Activated CD4-positive, alpha-beta T cell treated with anti-CD3 and anti-CD28 coated beads, Interleukin-2, amount 10 ng/mL, durations not matched to agents 24 days and 14 days (primary cell): ENCODE data around the gene ZKSCAN3. TPM values are rescaled to one million over a fixed set of nuclear protein-coding genes. Genes with fewer than 3 reads are reported as not detected.

ENCODE experiments used
- DNase-seq: peaks from one replicate; pipeline ENCODE4 v3.0.0; 2022
- H3K27ac Mint-ChIP-seq: one replicate; pipeline ENCODE4 v1.8.0; 2022; ENCODE audit warnings: mild to moderate bottlenecking, mixed read lengths
- H3K27me3 Mint-ChIP-seq: one replicate; pipeline ENCODE4 v1.8.0; 2022; ENCODE audit warnings: mixed read lengths
- H3K36me3 Mint-ChIP-seq: one replicate; pipeline ENCODE4 v1.8.0; 2022; ENCODE audit warnings: low read depth, mild to moderate bottlenecking, mixed read lengths
- H3K4me1 Mint-ChIP-seq: one replicate; pipeline ENCODE4 v1.8.0; 2021; ENCODE audit warnings: mixed read lengths
- H3K4me3 Mint-ChIP-seq: one replicate; pipeline ENCODE4 v1.8.0; 2022; ENCODE audit warnings: mild to moderate bottlenecking, moderate library complexity, mixed read lengths
- H3K9me3 Mint-ChIP-seq: one replicate; pipeline ENCODE4 v1.8.0; 2021; ENCODE audit warnings: mixed read lengths
- intact Hi-C: fragments of 100-400 bp; cut with micrococcal nuclease; formaldehyde crosslinking; loops from one replicate; pipeline ENCODE4 v1.15.1; 2023
- total RNA-seq: library from RNA; stranded (reverse); gene quantifications from 2 replicates; pipeline ENCODE4 v1.2.3, GENCODE V29; 2022

Gene ZKSCAN3
- total RNA-seq, 1 donor from 2014 or later = 2.7 TPM

DNA sequence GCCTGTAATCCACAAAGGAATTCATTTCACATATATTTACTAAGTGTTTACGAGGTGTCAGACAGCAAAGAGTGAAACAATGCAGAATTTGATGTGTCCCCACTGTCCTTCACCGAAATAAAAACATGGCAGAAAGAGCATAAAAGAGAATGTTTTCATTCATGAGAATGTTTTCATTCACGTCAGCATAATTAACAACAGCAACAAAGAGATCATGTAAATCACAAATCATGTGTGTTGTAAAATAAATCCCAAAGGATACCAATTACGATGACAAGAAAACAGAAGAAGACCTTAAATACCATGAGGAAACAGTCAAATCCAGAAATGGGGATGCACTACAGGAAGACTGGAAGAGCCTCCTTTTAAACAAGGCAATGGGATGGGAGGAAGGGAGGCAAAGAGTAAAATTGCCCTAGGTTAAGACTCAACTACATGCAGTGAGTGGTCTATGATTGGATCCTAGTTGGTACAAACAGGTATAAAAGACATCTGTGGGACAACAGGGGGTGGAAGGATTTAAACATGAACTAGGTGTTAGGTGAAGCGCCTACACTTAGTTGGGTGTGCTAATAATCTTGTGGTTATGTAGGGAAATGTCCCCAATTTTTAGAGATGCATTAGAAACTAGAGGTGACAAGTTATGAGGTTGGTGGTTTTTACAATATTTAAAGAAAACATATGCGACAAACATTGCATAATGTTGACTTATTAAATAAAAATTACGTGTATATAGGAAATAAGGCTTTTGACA lies 15.3 kb upstream of the ZKSCAN3 start:
- no peaks in the 10 kb centered on the region for H3K36me3 Mint-ChIP-seq
- H3K4me3 Mint-ChIP-seq = no peak overlapping the region
- H3K27ac Mint-ChIP-seq = no peak overlapping the region
- peaks cover 9% of the 10 kb centered on the region for H3K9me3 Mint-ChIP-seq
- intact Hi-C loops = loop anchor here (5.0 kb wide), 1 partner anchor 112 kb away; no protein-coding TSS in a partner anchor
- no peak for DNase-seq
- peaks cover 4% of the 10 kb centered on the region for H3K27me3 Mint-ChIP-seq
- H3K4me1 Mint-ChIP-seq = peaks cover 3% of the 10 kb centered on the region

DNA sequence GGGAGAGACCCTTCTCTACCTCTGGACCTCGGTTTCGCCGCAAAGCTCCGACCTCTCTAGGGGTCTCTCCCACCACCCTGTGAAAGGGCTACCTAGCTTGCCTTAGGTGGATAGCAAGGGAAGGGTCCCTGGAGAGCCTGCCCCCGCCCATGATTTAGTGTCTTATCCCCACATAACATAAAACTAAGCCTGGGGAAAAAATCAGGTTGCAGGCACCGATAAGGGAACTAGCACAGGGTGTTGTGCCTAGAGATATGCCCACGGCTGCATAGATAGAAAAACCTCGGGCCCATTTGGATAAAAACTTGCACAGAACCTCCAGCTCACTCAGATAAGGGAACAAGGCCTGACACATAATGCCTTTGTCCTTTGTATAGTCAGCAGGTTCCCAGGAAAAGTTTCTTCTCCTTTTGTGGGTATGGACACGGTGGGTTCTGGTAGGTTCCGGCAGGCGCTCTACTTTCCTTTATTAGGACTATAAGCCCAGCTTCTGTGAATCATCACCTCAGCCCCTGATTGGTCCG lies 14.6 kb upstream of the ZKSCAN3 start:
- Mint-ChIP-seq H3K27me3 (peaks cover 4% of the 10 kb centered on the region), H3K36me3 (no peaks in the 10 kb centered on the region), H3K4me3 (no peak overlapping the region), H3K27ac (no peak overlapping the region), H3K9me3 (peaks cover 5% of the 10 kb centered on the region), H3K4me1 (peaks cover 3% of the 10 kb centered on the region)
- no peak for DNase-seq
- intact Hi-C loops = loop anchor here (5.0 kb wide), 1 partner anchor 113 kb away; no protein-coding TSS in a partner anchor

DNA sequence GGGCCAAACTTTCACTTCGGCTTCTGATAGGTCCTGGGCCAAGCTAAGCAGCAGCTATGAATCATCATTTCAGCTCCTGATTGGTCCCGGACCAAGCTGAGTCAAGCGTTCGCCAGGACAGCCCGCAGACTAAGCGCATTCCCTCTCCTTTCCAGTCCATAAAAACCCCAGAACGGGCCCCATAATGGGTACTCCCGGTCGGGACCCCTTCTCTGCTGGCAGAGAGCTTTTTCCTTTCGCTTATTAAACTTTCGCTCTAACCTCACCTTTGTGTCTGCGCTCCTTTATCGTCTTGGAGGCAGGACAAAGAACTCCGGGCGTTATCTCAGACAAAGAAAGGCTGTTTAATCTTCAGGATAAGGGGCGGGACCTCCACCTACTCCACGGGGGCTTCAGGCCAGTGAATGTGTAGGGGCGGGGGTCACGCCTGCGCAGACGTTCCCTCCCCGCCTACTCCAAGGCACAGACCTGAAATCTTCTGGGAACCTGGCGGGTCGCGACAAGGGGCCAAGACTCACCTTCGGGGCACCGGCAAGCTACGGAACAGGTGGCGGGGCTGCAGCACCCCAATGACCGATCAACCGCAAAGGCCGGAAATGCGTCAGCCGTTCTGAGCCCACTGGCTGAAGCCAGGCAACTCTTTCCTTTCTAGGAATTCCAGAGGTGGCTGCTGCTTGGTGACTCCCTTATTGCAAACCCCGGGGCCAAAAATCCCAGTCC lies 14.0 kb upstream of the ZKSCAN3 start, which contains the start of gene ZSCAN31:
Gene ZSCAN31, minus strand, starts transcription at position 585 of the 720 bp plus-strand sequence. CDS start 6,465 bp downstream, outside the sequence.
- H3K4me3 Mint-ChIP-seq = no peak within 1 kb of the TSS
- intact Hi-C loops = loop anchor here (1.0 to 5.0 kb wide), 2 partner anchors 14 to 113 kb away; partner anchors contain the start of gene ZKSCAN3
- H3K36me3 Mint-ChIP-seq = no peaks in the 10 kb centered on the region
- peaks cover 3% of the 10 kb centered on the region for H3K4me1 Mint-ChIP-seq
- peak; percentile 89 for DNase-seq
- peaks cover 7% of the 10 kb centered on the region for H3K9me3 Mint-ChIP-seq
- peaks cover 4% of the 10 kb centered on the region for H3K27me3 Mint-ChIP-seq
- H3K27ac Mint-ChIP-seq = no peak within 1 kb of the TSS

DNA sequence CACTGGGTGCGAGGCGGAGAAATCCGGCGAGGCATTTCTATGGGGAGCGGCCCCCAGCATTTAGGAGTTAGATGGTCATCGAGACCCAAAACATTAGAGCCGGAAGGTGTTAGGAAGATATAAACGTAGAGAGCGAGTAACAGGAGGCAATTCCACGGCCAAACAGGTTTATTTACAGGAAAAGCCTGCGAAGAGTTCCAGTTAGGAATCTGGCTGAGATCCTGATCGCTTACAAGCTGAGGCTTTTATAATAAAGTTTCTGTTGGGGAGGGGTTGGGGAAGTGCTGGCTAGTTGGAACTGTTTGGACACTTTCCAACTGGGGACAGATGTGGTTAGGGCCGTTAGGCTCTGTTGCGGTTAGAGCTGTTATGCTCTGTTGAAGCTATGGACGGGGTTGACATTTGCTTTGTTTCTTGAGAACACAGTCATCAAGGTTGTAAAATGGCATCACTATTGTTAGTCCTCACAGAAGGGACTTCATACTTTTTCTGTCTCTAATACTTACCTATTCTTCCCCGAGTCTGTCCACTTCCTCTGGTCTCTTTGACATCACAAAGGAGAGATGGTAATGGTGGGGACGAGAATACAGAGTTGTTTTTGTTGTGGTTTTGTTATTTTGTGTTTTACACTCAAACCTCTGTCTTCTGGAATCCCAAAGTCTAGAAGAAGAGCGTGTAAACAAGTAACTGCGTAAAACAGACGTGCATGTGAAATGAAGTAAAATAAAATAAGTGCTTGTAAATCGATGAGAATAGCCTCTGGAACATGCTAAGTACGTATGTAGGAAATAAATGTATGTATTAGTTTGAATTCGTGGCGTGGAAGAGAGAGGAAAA lies 13.2 kb upstream of the ZKSCAN3 start:
- Mint-ChIP-seq H3K4me1 (peaks cover 3% of the 10 kb centered on the region), H3K9me3 (peaks cover 9% of the 10 kb centered on the region), H3K27ac (no peak overlapping the region), H3K4me3 (no peak overlapping the region), H3K27me3 (peaks cover 4% of the 10 kb centered on the region), H3K36me3 (no peaks in the 10 kb centered on the region)
- intact Hi-C loops = loop anchor here (1.0 to 5.0 kb wide), 2 partner anchors 13 to 114 kb away; partner anchors contain the start of gene ZKSCAN3
- DNase-seq = peak; percentile 69

DNA sequence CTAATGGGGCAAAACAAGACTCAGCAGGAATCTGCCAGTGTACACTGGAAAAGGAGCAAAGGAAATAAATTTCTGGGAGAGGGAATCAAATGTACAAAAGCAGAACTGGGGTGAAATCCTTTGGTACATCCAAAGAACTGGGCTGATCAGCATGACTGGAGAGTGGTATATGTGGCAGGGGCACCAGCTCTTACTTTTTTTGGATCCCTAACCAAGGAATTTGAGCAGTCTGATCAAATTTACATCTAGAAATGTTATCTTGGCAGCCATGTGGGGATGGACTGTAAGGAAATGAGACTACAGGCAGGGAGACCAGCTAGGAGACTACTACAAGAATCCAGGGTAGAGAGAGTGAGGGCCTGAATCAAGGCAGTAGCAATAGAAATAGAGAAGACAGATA lies 12.6 kb upstream of the ZKSCAN3 start:
- Mint-ChIP-seq H3K4me3 (no peak overlapping the region), H3K4me1 (peaks cover 3% of the 10 kb centered on the region), H3K27me3 (peaks cover 4% of the 10 kb centered on the region), H3K27ac (no peak overlapping the region), H3K36me3 (no peaks in the 10 kb centered on the region), H3K9me3 (peaks cover 13% of the 10 kb centered on the region)
- intact Hi-C loops = loop anchor here (5.0 kb wide), 1 partner anchor 115 kb away; no protein-coding TSS in a partner anchor
- no peak for DNase-seq

DNA sequence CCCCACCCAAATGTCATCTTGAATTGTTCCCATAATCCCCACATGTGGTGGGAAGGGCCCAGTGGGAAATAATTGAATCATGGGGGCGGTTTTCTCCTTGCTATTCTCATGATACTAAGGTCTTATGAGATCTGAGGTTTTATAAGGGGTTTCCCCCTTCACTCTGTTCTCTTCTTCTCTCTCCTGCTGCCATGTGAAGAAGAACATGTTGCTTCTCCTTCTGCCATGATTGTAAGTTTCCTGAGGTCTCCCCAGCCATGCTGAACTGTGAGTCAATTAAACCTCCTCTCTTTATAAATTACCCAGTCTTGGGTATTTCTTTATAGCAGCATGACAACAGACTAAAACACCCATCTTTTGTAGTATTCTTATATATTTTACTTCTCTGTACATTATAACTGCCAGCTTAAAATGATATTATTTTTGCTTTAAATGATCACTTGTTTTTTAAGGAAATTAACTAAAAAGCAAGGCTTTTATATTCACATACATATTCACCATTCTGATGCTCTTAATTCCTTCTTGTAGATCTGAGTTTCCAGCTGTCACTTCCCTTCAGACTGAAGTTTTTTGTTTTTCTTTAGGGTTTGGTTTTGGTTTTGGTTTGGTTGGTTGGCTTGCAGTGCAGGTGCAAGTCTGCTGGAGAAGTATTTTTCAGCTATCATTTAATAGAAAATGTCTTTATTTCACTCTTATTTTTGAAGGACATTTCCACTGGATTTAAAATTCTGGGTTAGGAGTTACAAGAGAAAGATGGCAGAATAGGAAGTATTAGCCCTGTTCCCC lies 9.2 kb upstream of the ZKSCAN3 start:
- H3K4me1 Mint-ChIP-seq = no peaks in the 10 kb centered on the region
- peaks cover 9% of the 10 kb centered on the region for H3K27me3 Mint-ChIP-seq
- no peak overlapping the region for H3K27ac Mint-ChIP-seq
- H3K36me3 Mint-ChIP-seq = no peaks in the 10 kb centered on the region
- H3K4me3 Mint-ChIP-seq = no peak overlapping the region
- DNase-seq = no peak
- intact Hi-C loops = no loop called here
- H3K9me3 Mint-ChIP-seq = peaks cover 27% of the 10 kb centered on the region

DNA sequence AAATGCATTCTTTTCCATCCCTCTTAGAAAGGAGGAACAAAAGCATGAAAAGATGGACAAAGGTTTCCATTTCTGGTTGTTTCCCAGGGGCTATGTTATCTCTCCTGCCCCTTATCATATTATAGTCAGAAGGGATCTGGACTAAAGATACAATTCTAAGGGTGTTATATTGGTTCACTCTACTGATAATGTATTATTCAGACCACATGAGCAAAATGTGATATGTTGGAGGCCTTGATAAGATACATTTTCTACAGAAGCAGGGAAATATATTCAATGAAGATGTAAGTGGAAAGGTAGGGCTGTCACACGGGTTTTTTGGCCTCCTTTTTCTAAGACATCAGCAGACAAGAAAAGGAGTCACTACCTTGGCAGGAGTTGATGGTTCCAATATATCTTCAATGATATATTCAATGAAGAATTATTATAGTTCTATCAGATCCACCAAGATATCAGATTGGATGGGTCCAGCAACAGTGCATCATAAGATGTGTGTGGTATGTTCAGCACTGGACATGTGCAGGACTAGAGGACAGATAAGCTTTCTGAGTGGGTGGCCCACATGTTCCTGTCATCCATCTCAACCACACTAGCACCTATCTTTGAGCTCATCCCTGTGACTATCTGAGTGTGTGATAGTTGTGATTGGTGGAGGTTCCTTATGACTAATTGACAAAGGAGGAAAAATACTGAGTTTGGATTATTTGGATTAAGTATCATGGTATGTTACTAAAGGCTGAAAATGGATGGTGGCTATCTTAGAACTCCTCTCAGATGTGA lies 5.7 kb upstream of the ZKSCAN3 start:
- Mint-ChIP-seq H3K4me3 (no peak overlapping the region), H3K36me3 (no peaks in the 10 kb centered on the region), H3K27me3 (peaks cover 28% of the 10 kb centered on the region), H3K9me3 (peaks cover 27% of the 10 kb centered on the region), H3K4me1 (no peaks in the 10 kb centered on the region), H3K27ac (no peak overlapping the region)
- no peak for DNase-seq
- intact Hi-C loops = no loop called here

DNA sequence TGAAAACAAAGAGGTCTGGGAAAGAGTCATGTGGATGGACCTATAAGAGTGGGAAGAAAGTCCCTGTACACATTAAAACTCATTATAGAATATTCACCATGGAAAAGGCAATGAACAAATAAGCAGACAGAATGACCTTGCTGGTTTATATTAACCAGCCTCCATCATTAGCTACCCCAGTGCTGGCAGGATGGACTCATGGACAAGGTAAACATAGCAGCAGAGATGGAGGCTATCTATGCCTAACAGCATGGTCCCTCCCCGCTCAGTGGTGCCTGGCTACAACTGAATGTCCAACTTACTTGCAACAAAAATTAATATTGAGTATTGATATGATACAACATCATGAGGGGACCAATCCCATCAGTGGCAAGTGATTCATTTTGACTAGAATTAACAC lies 4.5 kb upstream of the ZKSCAN3 start:
- H3K27ac Mint-ChIP-seq = no peak overlapping the region
- DNase-seq = no peak
- peaks cover 4% of the 10 kb centered on the region for H3K36me3 Mint-ChIP-seq
- peaks cover 27% of the 10 kb centered on the region for H3K9me3 Mint-ChIP-seq
- no peak overlapping the region for H3K4me3 Mint-ChIP-seq
- peaks cover 30% of the 10 kb centered on the region for H3K27me3 Mint-ChIP-seq
- peaks cover 7% of the 10 kb centered on the region for H3K4me1 Mint-ChIP-seq
- intact Hi-C loops = loop anchor here (5.0 kb wide), 1 partner anchor 263 kb away; the partner anchor contains the start of gene ZNF165

DNA sequence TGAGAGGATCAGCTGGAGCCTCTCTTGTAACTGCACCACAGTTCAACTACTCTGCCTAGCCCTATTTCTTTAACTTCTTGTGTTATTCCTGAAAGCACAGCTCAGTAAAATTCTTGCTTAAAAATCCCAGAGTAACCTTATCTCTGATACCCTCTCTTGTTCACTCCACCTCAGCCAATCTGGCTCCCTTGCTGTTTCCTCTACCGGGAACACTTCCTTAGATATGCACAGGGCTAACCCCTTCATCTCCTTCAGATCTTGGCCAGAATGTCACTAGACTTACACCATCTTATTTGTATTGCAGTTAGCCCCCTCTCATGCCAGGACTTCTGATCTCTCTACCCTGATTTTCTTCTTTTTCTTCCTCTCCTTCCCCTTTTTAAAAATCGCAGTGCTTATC lies 2.6 kb upstream of the ZKSCAN3 start:
- intact Hi-C loops = loop anchor here (5.0 kb wide), 1 partner anchor 265 kb away; the partner anchor contains the start of gene ZNF165
- H3K4me1 Mint-ChIP-seq = peaks cover 19% of the 10 kb centered on the region
- no peak overlapping the region for H3K4me3 Mint-ChIP-seq
- peaks cover 15% of the 10 kb centered on the region for H3K9me3 Mint-ChIP-seq
- peaks cover 4% of the 10 kb centered on the region for H3K36me3 Mint-ChIP-seq
- H3K27ac Mint-ChIP-seq = no peak overlapping the region
- no peak for DNase-seq
- peaks cover 30% of the 10 kb centered on the region for H3K27me3 Mint-ChIP-seq

DNA sequence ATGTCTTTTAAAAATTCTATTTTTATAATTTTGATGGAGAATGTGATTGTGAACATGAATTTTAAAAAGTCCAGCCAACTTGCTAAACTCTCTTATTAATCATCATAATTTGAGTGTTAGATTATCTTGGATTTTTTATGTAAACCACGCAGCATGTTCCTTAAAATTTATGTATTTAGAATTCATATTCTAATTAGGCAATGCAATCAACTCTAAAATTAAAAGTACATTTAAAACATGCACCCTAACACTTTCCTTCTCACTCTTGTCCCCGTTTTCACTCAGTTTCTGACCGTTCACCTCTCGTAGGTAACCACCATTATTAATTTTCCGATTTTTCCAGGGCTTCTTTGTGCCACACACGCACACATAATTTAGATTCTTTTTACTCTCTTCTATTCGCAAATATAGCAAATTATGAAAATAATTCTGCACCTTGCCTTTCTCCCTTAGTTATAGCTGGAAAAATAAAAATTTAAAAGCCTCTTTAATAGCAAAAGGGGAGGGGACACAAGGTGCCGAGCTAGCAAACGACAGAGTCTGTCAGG lies 329 bp upstream of the ZKSCAN3 start:
- H3K4me1 Mint-ChIP-seq = peaks cover 22% of the 10 kb centered on the region
- H3K27ac Mint-ChIP-seq = peak overlapping the region; percentile 91
- H3K27me3 Mint-ChIP-seq = peaks cover 27% of the 10 kb centered on the region
- H3K4me3 Mint-ChIP-seq = peak overlapping the region; percentile 98
- peaks cover 2% of the 10 kb centered on the region for H3K9me3 Mint-ChIP-seq
- peaks cover 8% of the 10 kb centered on the region for H3K36me3 Mint-ChIP-seq
- DNase-seq = no peak
- intact Hi-C loops = loop anchor here (1.0 to 5.0 kb wide), 3 partner anchors 13 to 267 kb away; partner anchors contain the start of genes ZNF165, ZSCAN26 and ZSCAN31

DNA sequence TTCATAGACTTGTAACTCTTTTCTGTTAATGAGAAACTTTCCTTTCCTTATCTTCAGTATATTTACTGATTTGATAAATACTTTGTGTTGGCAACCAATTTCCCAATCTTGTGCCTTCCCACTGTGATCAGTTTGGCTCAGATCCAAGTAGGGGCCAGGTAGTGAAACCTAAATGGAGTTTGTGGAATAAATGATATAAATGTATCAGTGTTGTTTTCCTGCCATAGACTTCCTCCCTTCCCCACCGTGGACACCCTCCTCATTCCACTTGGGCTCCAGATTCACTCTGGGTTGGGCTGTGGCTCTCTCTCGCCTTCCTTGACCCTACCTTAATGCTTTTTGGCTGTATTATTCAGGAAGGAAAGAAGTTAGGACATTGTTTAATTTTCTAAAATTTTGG lies 1.3 kb downstream of the ZKSCAN3 start:
- intact Hi-C loops = loop anchor here (10.0 kb wide), 1 partner anchor 446 kb away; no protein-coding TSS in a partner anchor
- no peaks in the 10 kb centered on the region for H3K9me3 Mint-ChIP-seq
- H3K27me3 Mint-ChIP-seq = peaks cover 15% of the 10 kb centered on the region
- H3K4me3 Mint-ChIP-seq = peak overlapping the region; percentile 98
- H3K27ac Mint-ChIP-seq = no peak overlapping the region
- H3K4me1 Mint-ChIP-seq = peaks cover 29% of the 10 kb centered on the region
- no peak for DNase-seq
- H3K36me3 Mint-ChIP-seq = peaks cover 8% of the 10 kb centered on the region
